Panc1 (cell line): ENCODE measurements around the gene ADAMTS16. TPM values are rescaled to one million over a fixed set of nuclear protein-coding genes. Genes with fewer than 3 reads are reported as not detected.

Experiments used
- ATAC-seq: fragments of 200-7000 bp; cut with Tn5 transposase; 2 replicates; pipeline ENCODE4 v1.9.1; 2020; ENCODE audit warnings: mild to moderate bottlenecking, moderate library complexity
- BruUV-seq: library from RNA; stranded (reverse); fragments of 400-500 nt; replicated peaks from 2 replicates; lab custom pipeline; 2021; lab: Mats Ljungman, UMichigan
- CTCF ChIA-PET: fragments of 300-600 bp; sonication (Branson Sonifier 250); formaldehyde crosslinking; loops from one replicate; lab custom pipeline; 2022; ENCODE audit warnings: antibody characterized with exemption; lab: Charles Lee
- POLR2A ChIA-PET: fragments of 300-600 bp; sonication (Branson Sonifier 250); formaldehyde crosslinking; loops from one replicate; lab custom pipeline; 2022; ENCODE audit warnings: antibody characterized with exemption; lab: Charles Lee
- DNase-seq: peaks from one replicate; pipeline ENCODE4 v3.0.0-alpha.2; 2010; ENCODE audit warnings: low read depth, low spot score
- H3K27ac ChIP-seq: 2 replicates; pipeline ENCODE4 v1.5.1; 2011; ENCODE audit warnings: mild to moderate bottlenecking, low read length, inconsistent platforms
- H3K27me3 ChIP-seq: fragments of 200-500 bp; sonication (Bioruptor generic); 2 replicates; pipeline ENCODE4 v1.6.0; 2014; ENCODE audit warnings: low read length, inconsistent platforms; ENCODE audit not compliant: control insufficient read depth, insufficient read depth
- H3K36me3 ChIP-seq: fragments of 200-500 bp; sonication (Bioruptor generic); 2 replicates; pipeline ENCODE4 v1.5.1; 2014; ENCODE audit warnings: inconsistent platforms, mild to moderate bottlenecking, low read length, moderate library complexity; ENCODE audit not compliant: control insufficient read depth, insufficient read depth
- H3K4me1 ChIP-seq: 2 replicates; pipeline ENCODE4 v1.5.1; 2011; ENCODE audit warnings: inconsistent platforms, mild to moderate bottlenecking, low read length, moderate library complexity; ENCODE audit not compliant: control insufficient read depth, insufficient read depth
- H3K4me3 ChIP-seq, 2 experiments: 2 replicates each; pipeline ENCODE4 v1.5.1; 2011 to 2012; ENCODE audit warnings: low read depth in 2 of 2, low read length in 2 of 2, mild to moderate bottlenecking in 2 of 2, inconsistent platforms in 1 of 2, moderate library complexity in 1 of 2
- H3K9me3 ChIP-seq: fragments of 200-500 bp; sonication (Bioruptor generic); 2 replicates; pipeline ENCODE4 v1.5.1; 2014; ENCODE audit warnings: low read depth, mild to moderate bottlenecking, inconsistent platforms, low read length, moderate library complexity; ENCODE audit not compliant: control insufficient read depth, insufficient read depth
- POLR2AphosphoS5 ChIP-seq: IDR thresholded peaks from 2 replicates; pipeline ENCODE4 v1.6.1; 2012; ENCODE audit warnings: mild to moderate bottlenecking, low read depth, low read length, moderate library complexity
- SIN3A ChIP-seq: IDR thresholded peaks from 2 replicates; pipeline ENCODE4 v1.6.1; 2012; ENCODE audit warnings: low read depth, mild to moderate bottlenecking, low read length, moderate library complexity, borderline replicate concordance; ENCODE audit not compliant: insufficient read depth
- TCF7L2 ChIP-seq: IDR thresholded peaks from 2 replicates; pipeline ENCODE4 v1.6.1; 2011; ENCODE audit warnings: mild to moderate bottlenecking, low read depth, low read length, inconsistent platforms
- in situ Hi-C: cut with HindIII; loops from 2 replicates; pipeline ENCODE4 v1.10.0; 2016; ENCODE audit warnings: low sequenced_read_pairs, low pct_unique_long_range_greater_than_20kb
- intact Hi-C: fragments of 100-400 bp; cut with micrococcal nuclease; formaldehyde crosslinking; loops from one replicate; pipeline ENCODE4 v1.10.0; 2022; ENCODE audit not compliant: unreplicated experiment
- total RNA-seq: library from RNA; stranded (reverse); gene quantifications from one replicate; pipeline ENCODE4 v1.2.1, GENCODE V29; 2021; ENCODE audit not compliant: unreplicated experiment
- TF ChIP-seq, protein P1 (sequence below): fragments of 450-650 bp; IDR thresholded peaks from 2 replicates; pipeline ENCODE4 v1.5.1; 2017; ENCODE audit warnings: mild to moderate bottlenecking
- TF ChIP-seq, protein P2 (sequence below), 2 experiments: IDR thresholded peaks; 2 replicates each; pipeline ENCODE4 v1.6.1; 2011 to 2012; ENCODE audit warnings: low read depth in 2 of 2, control low read depth in 1 of 2, low read length in 1 of 2, mild to moderate bottlenecking in 1 of 2, moderate library complexity in 1 of 2; ENCODE audit not compliant: insufficient read depth in 1 of 2

ADAMTS16 gene
- total RNA-seq, 1 experiment from 2014 or later, result 0.54 TPM

DNA sequence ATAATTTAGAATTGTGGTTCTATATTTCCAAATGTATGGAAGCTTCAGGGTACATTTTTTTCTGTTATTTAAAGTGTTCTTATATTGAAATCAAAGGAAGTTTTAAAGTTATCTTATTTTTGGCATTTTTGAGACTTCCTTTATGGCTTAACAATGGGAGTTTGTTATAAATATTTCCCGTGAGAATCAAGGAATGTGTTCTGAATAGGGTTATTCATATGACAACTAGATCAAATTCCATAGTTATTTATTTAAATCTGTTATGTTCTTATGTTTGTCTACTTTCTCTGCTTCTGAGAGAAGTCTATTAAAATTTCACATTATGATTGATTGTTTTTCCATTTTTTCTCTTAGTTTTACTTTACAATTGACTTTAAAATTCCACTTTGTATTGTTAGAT, 135.1 kb downstream of the ADAMTS16 start:
- no peak overlapping the region for H3K27ac ChIP-seq
- TF ChIP-seq TCF7L2, result no peak
- no peak for TF ChIP-seq POLR2AphosphoS5
- no peak for TF ChIP-seq SIN3A
- TF ChIP-seq, protein P1, sequence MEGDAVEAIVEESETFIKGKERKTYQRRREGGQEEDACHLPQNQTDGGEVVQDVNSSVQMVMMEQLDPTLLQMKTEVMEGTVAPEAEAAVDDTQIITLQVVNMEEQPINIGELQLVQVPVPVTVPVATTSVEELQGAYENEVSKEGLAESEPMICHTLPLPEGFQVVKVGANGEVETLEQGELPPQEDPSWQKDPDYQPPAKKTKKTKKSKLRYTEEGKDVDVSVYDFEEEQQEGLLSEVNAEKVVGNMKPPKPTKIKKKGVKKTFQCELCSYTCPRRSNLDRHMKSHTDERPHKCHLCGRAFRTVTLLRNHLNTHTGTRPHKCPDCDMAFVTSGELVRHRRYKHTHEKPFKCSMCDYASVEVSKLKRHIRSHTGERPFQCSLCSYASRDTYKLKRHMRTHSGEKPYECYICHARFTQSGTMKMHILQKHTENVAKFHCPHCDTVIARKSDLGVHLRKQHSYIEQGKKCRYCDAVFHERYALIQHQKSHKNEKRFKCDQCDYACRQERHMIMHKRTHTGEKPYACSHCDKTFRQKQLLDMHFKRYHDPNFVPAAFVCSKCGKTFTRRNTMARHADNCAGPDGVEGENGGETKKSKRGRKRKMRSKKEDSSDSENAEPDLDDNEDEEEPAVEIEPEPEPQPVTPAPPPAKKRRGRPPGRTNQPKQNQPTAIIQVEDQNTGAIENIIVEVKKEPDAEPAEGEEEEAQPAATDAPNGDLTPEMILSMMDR, result no peak
- TF ChIP-seq, protein P2, sequence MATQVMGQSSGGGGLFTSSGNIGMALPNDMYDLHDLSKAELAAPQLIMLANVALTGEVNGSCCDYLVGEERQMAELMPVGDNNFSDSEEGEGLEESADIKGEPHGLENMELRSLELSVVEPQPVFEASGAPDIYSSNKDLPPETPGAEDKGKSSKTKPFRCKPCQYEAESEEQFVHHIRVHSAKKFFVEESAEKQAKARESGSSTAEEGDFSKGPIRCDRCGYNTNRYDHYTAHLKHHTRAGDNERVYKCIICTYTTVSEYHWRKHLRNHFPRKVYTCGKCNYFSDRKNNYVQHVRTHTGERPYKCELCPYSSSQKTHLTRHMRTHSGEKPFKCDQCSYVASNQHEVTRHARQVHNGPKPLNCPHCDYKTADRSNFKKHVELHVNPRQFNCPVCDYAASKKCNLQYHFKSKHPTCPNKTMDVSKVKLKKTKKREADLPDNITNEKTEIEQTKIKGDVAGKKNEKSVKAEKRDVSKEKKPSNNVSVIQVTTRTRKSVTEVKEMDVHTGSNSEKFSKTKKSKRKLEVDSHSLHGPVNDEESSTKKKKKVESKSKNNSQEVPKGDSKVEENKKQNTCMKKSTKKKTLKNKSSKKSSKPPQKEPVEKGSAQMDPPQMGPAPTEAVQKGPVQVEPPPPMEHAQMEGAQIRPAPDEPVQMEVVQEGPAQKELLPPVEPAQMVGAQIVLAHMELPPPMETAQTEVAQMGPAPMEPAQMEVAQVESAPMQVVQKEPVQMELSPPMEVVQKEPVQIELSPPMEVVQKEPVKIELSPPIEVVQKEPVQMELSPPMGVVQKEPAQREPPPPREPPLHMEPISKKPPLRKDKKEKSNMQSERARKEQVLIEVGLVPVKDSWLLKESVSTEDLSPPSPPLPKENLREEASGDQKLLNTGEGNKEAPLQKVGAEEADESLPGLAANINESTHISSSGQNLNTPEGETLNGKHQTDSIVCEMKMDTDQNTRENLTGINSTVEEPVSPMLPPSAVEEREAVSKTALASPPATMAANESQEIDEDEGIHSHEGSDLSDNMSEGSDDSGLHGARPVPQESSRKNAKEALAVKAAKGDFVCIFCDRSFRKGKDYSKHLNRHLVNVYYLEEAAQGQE (IDR thresholded peaks at IDR 0.05; ENCODE audit: insufficient read depth in 1 of 2, low read depth in 2 of 2, low read length in 1 of 2), result no peak
- ChIA-PET POLR2A (no interaction called here), CTCF (no interaction called here)
- intact Hi-C loops, result no loop called here
- ATAC-seq, result no peak
- 0 out of 2 replicates have a peak, but pooled peaks cover 2% of the 10 kb centered on the region for H3K4me1 ChIP-seq
- in situ Hi-C loops, result no loop called here
- no peaks in the 10 kb centered on the region for H3K9me3 ChIP-seq
- no peak overlapping the region for H3K4me3 ChIP-seq
- no TSS peak for BruUV-seq
- no peaks in the 10 kb centered on the region for H3K27me3 ChIP-seq
- DNase-seq, result no peak
- H3K36me3 ChIP-seq, result no peaks in the 10 kb centered on the region

DNA sequence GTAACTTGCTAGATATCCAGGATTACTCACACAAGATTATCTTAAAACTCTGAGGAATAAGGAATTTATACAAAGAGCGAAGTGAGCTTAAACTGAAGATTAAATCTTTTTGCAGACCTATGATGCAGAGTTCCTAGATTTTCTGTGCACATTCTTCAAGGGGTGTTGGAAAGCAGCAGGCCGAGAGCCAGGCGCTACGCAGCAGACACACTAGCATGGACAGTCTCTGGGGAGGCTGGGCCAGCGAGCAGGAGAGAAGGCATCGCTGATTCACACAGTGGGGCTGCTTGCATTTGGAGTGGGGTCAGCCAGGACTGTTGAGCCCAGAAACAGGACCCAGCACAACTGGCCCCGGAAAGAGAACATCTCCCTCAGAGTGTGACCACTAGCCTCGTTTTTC, 136.3 kb downstream of the ADAMTS16 start:
- intact Hi-C loops (no loop called here), in situ Hi-C loops (no loop called here)
- Histone ChIP-seq H3K27me3 (no peaks in the 10 kb centered on the region), H3K4me1 (no peaks in the 10 kb centered on the region), H3K4me3 (no peak overlapping the region), H3K36me3 (no peaks in the 10 kb centered on the region), H3K9me3 (no peaks in the 10 kb centered on the region), H3K27ac (no peak overlapping the region)
- ATAC-seq (no peak), DNase-seq (no peak)
- ChIA-PET POLR2A (no interaction called here), CTCF (no interaction called here)
- TF ChIP-seq POLR2AphosphoS5 (no peak), SIN3A (no peak), TCF7L2 (no peak)
- TF ChIP-seq, protein P1, result no peak
- TF ChIP-seq, protein P2 (IDR thresholded peaks at IDR 0.05; ENCODE audit: insufficient read depth in 1 of 2, low read depth in 2 of 2, low read length in 1 of 2), result no peak
- no TSS peak for BruUV-seq
